B cell (primary cell): ENCODE measurements around the gene NAGLU.

ENCODE experiments used
- CTCF ChIP-seq: fragments of 200-600 bp; IDR thresholded peaks from one replicate; pipeline ENCODE4 v1.8.0; 2022; ENCODE audit warnings: antibody characterized with exemption, mild to moderate bottlenecking
- EZH2 ChIP-seq: IDR thresholded peaks from 2 replicates; pipeline ENCODE4 v1.6.1; 2012; ENCODE audit warnings: borderline replicate concordance, low read depth, mild to moderate bottlenecking, moderate library complexity, low read length; ENCODE audit not compliant: insufficient read depth, poor library complexity, severe bottlenecking

- TF ChIP-seq CTCF (no peak), EZH2 (no peak)
These were observed 2.4 kb downstream of the NAGLU start for GRCh38 chr17:42538482-42538881.
